ENCODE results near the gene SIL1.

Gene SIL1

DNA sequence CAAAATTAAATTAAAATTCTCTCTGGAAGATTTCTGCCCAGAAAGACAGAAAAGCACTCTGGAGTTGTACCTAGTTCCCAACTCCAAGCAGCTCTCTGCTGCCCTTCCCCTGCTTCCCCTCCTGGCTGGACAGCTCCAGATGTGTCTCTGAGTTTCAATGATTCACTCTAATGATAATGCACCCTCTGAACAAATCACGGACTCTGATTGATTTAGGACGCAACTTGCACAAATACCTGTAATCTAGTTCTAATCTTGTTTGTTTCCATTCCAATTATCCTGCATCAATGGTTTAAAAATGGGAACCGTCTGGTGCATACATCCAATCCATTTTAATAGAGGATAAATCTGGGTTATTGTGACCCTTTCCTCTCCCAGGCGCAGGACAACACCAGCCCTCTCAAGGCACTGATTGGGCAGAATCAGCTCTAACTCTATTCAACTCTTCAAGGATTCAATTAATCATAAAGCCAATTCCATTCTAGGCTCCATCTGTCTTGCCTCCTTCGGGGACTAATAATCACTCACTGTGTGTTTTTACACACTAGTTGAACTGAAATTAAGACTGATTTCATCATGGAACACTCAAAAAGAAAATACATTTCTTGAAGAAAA is 211.9 kb downstream of the SIL1 start:
- in situ Hi-C loops (cut with HindIII; ENCODE audit: low sequenced_read_pairs): no loop called here

DNA sequence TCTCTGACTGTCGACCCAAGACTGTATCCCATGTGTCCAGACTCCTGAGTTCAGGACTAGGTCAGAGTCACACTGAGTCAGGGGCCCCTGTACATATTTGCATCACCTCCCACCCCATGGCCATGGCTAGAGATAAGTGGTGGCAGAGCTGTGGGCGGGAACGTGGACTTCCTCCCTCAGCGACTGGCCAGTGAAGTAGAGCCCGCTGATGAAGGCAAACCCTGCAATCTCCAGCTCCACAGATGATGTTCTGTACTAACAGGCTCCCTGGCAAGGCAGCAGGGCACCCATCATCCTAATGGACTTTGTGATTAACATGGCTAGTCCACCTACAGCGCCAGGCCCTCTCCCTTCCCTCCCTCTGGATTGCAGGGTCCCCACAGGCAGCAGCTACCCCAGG is 212.5 kb downstream of the SIL1 start:
- in situ Hi-C loops (cut with HindIII; ENCODE audit: low sequenced_read_pairs): no loop called here

GRCh38 chr5:138985256-138985655 is 212.9 kb downstream of the SIL1 start:
- in situ Hi-C loops (cut with HindIII; ENCODE audit: low sequenced_read_pairs): no loop called here

GRCh38 chr5:138983984-138984383 is 214.2 kb downstream of the SIL1 start:
- in situ Hi-C loops (cut with HindIII; ENCODE audit: low sequenced_read_pairs): no loop called here

- in situ Hi-C loops (cut with HindIII; ENCODE audit: low sequenced_read_pairs): no loop called here
Observed at GRCh38 chr5:138981586-138981985, 216.6 kb downstream of the SIL1 start.

GRCh38 chr5:138981131-138981530 is 217.0 kb downstream of the SIL1 start:
- in situ Hi-C loops (cut with HindIII; ENCODE audit: low sequenced_read_pairs): no loop called here

GRCh38 chr5:138980441-138980840 is 217.7 kb downstream of the SIL1 start:
- in situ Hi-C loops (cut with HindIII; ENCODE audit: low sequenced_read_pairs): no loop called here

DNA sequence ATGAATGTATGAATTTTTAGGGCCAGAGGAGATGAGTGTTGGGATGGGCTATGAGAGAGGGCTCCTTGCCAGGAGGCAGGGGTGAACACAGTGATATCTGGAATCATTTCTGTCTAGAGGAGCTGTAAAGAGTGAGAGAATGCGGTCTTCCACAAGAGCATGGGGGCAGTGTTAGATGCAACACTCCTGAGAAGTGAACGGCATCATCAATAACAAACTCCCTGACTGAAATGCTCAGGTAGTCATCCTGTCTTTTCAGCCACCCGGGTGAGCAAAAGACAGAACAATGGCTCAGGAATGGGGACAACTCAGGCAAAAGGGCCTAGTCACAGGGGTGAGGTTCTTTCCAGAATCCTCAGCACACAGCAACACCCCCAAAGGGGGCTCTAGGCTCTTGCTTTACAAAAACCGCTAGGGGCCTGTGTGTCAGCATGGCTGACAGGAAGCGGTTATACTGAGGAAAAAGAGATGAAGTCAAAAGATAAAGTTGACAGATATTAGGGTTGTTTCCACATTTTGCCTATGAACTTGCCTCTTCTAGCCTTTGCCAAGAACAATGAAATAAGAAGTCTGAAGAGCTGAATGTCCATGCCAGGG is 218.4 kb downstream of the SIL1 start:
- in situ Hi-C loops (cut with HindIII; ENCODE audit: low sequenced_read_pairs): no loop called here

DNA sequence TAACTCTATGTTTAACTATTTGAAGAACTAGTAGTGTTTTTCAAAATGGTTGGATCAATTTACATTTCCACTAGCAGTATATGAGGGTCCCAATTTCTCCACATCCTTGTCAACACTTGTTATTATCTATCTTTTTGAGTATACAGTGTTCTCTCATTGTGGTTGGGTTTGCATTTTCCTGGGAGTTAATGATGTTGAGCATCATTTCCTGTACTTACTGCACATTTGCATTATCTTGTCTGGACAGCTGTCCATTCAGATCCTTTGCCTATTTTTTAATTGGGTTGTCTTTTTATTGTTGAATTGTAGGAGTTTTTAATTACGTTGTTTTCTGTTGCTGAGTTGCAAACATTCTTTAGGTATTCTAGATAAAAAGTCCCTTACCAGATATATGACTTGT is 219.6 kb downstream of the SIL1 start:
- in situ Hi-C loops (cut with HindIII; ENCODE audit: low sequenced_read_pairs): no loop called here

GRCh38 chr5:138978080-138978479 is 220.1 kb downstream of the SIL1 start:
- in situ Hi-C loops (cut with HindIII; ENCODE audit: low sequenced_read_pairs): no loop called here

GRCh38 chr5:138975098-138975847 is 222.9 kb downstream of the SIL1 start:
- in situ Hi-C loops (cut with HindIII; ENCODE audit: low sequenced_read_pairs): no loop called here

- in situ Hi-C loops (cut with HindIII; ENCODE audit: low sequenced_read_pairs): no loop called here
Observed at GRCh38 chr5:138974227-138975063, 223.7 kb downstream of the SIL1 start.

- in situ Hi-C loops (cut with HindIII; ENCODE audit: low sequenced_read_pairs): no loop called here
Observed at GRCh38 chr5:138972836-138973235, 225.3 kb downstream of the SIL1 start.

GRCh38 chr5:138972230-138972629 is 225.9 kb downstream of the SIL1 start:
- in situ Hi-C loops (cut with HindIII; ENCODE audit: low sequenced_read_pairs): no loop called here

GRCh38 chr5:138969323-138970002 is 228.7 kb downstream of the SIL1 start:
- in situ Hi-C loops (cut with HindIII; ENCODE audit: low sequenced_read_pairs): no loop called here

DNA sequence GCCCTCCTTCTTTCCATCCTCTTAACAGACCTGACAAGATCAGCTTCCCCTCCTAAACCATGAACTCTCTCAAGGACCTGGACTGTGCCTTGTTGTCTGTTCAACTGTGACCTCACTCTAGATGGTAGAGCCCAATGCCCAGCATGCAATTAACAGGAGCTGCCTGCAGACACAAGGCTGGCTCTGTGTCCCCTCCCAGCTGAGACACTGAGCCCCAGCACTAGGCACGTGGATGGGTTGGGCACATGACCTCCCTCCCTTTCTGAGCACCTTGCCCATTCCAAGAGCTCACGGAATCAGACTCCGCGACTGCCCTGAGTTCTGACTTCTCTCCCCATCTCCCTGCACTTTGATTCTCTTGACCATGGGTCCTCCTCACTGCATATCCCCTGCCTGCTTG is 229.6 kb downstream of the SIL1 start:
- in situ Hi-C loops (cut with HindIII; ENCODE audit: low sequenced_read_pairs): no loop called here

DNA sequence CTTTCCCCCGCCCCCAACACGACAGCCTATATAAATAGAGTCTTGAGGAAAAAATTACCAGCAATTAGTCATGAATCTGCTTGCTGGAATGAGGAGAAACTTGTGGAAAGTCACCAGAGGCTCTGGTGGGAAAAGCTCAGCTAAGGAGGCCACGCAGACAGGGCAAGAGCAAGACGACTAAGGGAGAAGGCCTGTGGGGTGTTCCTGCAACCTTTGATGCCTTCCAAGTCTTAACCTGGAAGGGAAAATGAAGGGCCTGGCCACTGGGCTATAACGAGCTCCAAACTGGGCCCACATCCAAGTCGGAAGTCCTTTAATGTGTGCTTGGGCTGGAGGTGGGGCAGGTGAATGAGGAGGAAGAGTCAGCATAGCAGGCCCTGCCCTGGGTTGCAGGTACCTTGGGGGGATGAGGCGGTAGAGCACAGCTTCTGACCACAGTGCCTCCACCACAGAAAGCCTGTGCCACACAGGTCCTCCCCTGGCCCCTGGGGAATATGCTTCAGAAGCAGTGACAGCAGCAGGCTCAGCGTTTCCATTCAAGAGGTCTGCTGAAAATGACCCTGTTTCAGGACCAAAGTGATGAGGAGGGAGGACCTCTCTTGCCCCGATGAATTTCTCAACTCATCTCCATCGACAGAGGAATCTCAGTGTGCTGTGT is 230.2 kb downstream of the SIL1 start:
- in situ Hi-C loops (cut with HindIII; ENCODE audit: low sequenced_read_pairs): no loop called here

- in situ Hi-C loops (cut with HindIII; ENCODE audit: low sequenced_read_pairs): no loop called here
Observed at GRCh38 chr5:138966236-138966985, 231.8 kb downstream of the SIL1 start.

GRCh38 chr5:138965626-138966025 is 232.5 kb downstream of the SIL1 start:
- in situ Hi-C loops (cut with HindIII; ENCODE audit: low sequenced_read_pairs): no loop called here

All from DLD1 (cell line).